Measurements from ENCODE around the gene PHACTR2. TPM values are rescaled to one million over a fixed set of nuclear protein-coding genes. Genes with fewer than 3 reads are reported as not detected.

The PHACTR2 gene
- total and polyA plus RNA-seq, 9 donors: 9.8 to 76.2 (median 45.4) TPM

- no peak for DNase-seq
- Histone ChIP-seq H3K4me1 (ENCODE audit: insufficient read depth) (peaks cover 5% of the 10 kb centered on the region), H3K9me3 (no peaks in the 10 kb centered on the region), H3K4me3 (no peak overlapping the region), H3K27ac (no peak overlapping the region), H3K36me3 (no peaks in the 10 kb centered on the region), H3K27me3 (no peaks in the 10 kb centered on the region)
- WGBS, 3 donors: 54 to 73% (median 55%) methylated on average over 3 of the region's 3 CpGs
- intact Hi-C loops (cut with DNase I): loop anchor here in 3 of 4 donors (5.0 kb wide), 1 partner anchor 168 kb away; the partner anchor contains the start of gene LTV1 (in 3 of the 3)
- TF ChIP-seq CTCF (IDR thresholded peaks at IDR 0.05) (no peak), POLR2A (IDR thresholded peaks at IDR 0.05) (no peak), EP300 (IDR thresholded peaks at IDR 0.05) (no peak)
Observed at GRCh38 chr6:143674483-143675381, 3.0 kb upstream of the PHACTR2 start.

GRCh38 chr6:143675382-143675900, 2.3 kb upstream of the PHACTR2 start:
- no peaks in the 10 kb centered on the region for H3K27me3 ChIP-seq
- peaks cover 5% of the 10 kb centered on the region for H3K4me1 ChIP-seq (ENCODE audit: insufficient read depth)
- no peak overlapping the region for H3K27ac ChIP-seq
- no peak overlapping the region for H3K4me3 ChIP-seq
- DNase-seq: no peak
- no peaks in the 10 kb centered on the region for H3K36me3 ChIP-seq
- no peak for TF ChIP-seq CTCF (IDR thresholded peaks at IDR 0.05)
- intact Hi-C loops (cut with DNase I): loop anchor here in 3 of 4 donors (5.0 kb wide), 1 partner anchor 167 kb away; the partner anchor contains the start of gene LTV1 (in 3 of the 3)
- no peaks in the 10 kb centered on the region for H3K9me3 ChIP-seq

GRCh38 chr6:143675946-143676345, 1.8 kb upstream of the PHACTR2 start:
- Histone ChIP-seq H3K27ac (no peak overlapping the region), H3K4me3 (no peak overlapping the region), H3K27me3 (no peaks in the 10 kb centered on the region), H3K4me1 (ENCODE audit: insufficient read depth) (peaks cover 5% of the 10 kb centered on the region), H3K36me3 (no peaks in the 10 kb centered on the region), H3K9me3 (no peaks in the 10 kb centered on the region)
- no peak for DNase-seq
- intact Hi-C loops (cut with DNase I): loop anchor here in 3 of 4 donors (5.0 kb wide), 1 partner anchor 166 kb away; the partner anchor contains the start of gene LTV1 (in 3 of the 3)
- WGBS, 3 donors: 48 to 64% (median 61%) methylated on average over 1 of the region's 1 CpG
- TF ChIP-seq CTCF (IDR thresholded peaks at IDR 0.05) (no peak), POLR2A (IDR thresholded peaks at IDR 0.05) (no peak), EP300 (IDR thresholded peaks at IDR 0.05) (no peak)

GRCh38 chr6:143676437-143677045, 1.2 kb upstream of the PHACTR2 start:
- Histone ChIP-seq H3K27me3 (no peaks in the 10 kb centered on the region), H3K4me3 (no peak overlapping the region), H3K9me3 (no peaks in the 10 kb centered on the region), H3K27ac (no peak overlapping the region), H3K36me3 (no peaks in the 10 kb centered on the region), H3K4me1 (ENCODE audit: insufficient read depth) (peaks cover 5% of the 10 kb centered on the region)
- DNase-seq: no peak
- WGBS, 3 donors: 90 to 95% (median 95%) methylated on average over 4 of the region's 4 CpGs
- intact Hi-C loops (cut with DNase I): loop anchor here in 3 of 4 donors (5.0 kb wide), 1 partner anchor 166 kb away; the partner anchor contains the start of gene LTV1 (in 3 of the 3)
- no peak for TF ChIP-seq EP300 (IDR thresholded peaks at IDR 0.05)
- TF ChIP-seq CTCF (IDR thresholded peaks at IDR 0.05): no peak
- TF ChIP-seq POLR2A (IDR thresholded peaks at IDR 0.05): no peak

Measured in ovary (tissue), 9 donors.